K562 (cell line): ENCODE measurements around the gene BCAR3. TPM values are rescaled to one million over a fixed set of nuclear protein-coding genes. Genes with fewer than 3 reads are reported as not detected.

Experiments used
- ATAC-seq: fragments of 200-7000 bp; cut with Tn5 transposase; 3 replicates; pipeline ENCODE4 v1.9.1; 2020; ENCODE audit warnings: moderate library complexity
- BruUV-seq: library from RNA; stranded (reverse); fragments of 400-500 nt; replicated peaks from 2 replicates; lab custom pipeline; 2021; lab: Mats Ljungman, UMichigan
- CTCF ChIA-PET: fragments of 300-600 bp; formaldehyde crosslinking; extraction: SDS; loops from one replicate; lab custom pipeline; 2021; ENCODE audit warnings: low intra/inter-chr PET ratio; lab: Yijun Ruan, JAX
- POLR2A ChIA-PET: fragments of 300-600, 350-650 bp; sonication (Branson Sonifier 250); formaldehyde crosslinking; extraction: SDS; loops from one replicate; lab custom pipeline; 2021; ENCODE audit warnings: antibody characterized with exemption, inconsistent platforms; lab: Yijun Ruan, JAX
- DNase-seq, 4 experiments: peaks; one replicate each; pipeline versions ENCODE4 v3.0.0 to v3.0.0-alpha.2; 2011 to 2018; ENCODE audit warnings: low spot score in 3 of 4, mixed read lengths in 3 of 4; ENCODE audit errors: extremely low read depth in 1 of 4
- FAIRE-seq: peaks from 2 replicates; lab custom pipeline; 2011; peaks lifted over from hg19 to GRCh38; lab: Jason Lieb, UNC
- H2AFZ ChIP-seq: 2 replicates; pipeline ENCODE4 v1.6.0; 2011; ENCODE audit warnings: low read depth, low read length, control low read depth, inconsistent platforms
- H3K27ac ChIP-seq: fragments of 200-600 bp; 3 replicates; pipeline ENCODE4 v1.8.0; 2011; ENCODE audit warnings: low read depth, mild to moderate bottlenecking, control low read depth, inconsistent platforms, low read length, moderate library complexity, mixed read lengths; ENCODE audit errors: extremely low read depth
- H3K27me3 ChIP-seq, 2 experiments: fragments of 300-600 bp in 1 of 2; 2 replicates in 1 of 2; 3 replicates in 1 of 2; pipeline versions ENCODE4 v1.6.0 to v1.8.0; 2011; ENCODE audit warnings: inconsistent platforms in 2 of 2, low read length in 2 of 2, mild to moderate bottlenecking in 1 of 2, mixed read lengths in 1 of 2, moderate library complexity in 1 of 2; ENCODE audit not compliant: control insufficient read depth in 2 of 2, insufficient read depth in 2 of 2
- H3K36me3 ChIP-seq: fragments of 300-600 bp; 3 replicates; pipeline ENCODE4 v1.8.0; 2011; ENCODE audit warnings: mild to moderate bottlenecking, low read length, inconsistent platforms; ENCODE audit not compliant: control insufficient read depth, insufficient read depth
- H3K4me1 ChIP-seq, 2 experiments: fragments of 200-600 bp in 1 of 2; replicated peaks in 1 of 2; 2 replicates in 1 of 2; 3 replicates in 1 of 2; pipeline versions ENCODE4 v1.5.1 to v1.8.0; 2011; ENCODE audit warnings: inconsistent platforms in 2 of 2, low read length in 2 of 2, mild to moderate bottlenecking in 1 of 2, mixed read lengths in 1 of 2, moderate library complexity in 1 of 2; ENCODE audit not compliant: control insufficient read depth in 2 of 2, insufficient read depth in 2 of 2
- H3K4me2 ChIP-seq: 2 replicates; pipeline ENCODE4 v1.6.1; 2011; ENCODE audit warnings: low read length, control low read depth, inconsistent platforms, mixed read lengths; ENCODE audit not compliant: insufficient read depth
- H3K4me3 ChIP-seq: fragments of 200-600 bp; sonication (generic), shearing (Covaris generic); 2 replicates; pipeline ENCODE4 v1.5.1; 2016; ENCODE audit warnings: control low read depth, inconsistent platforms
- H3K79me2 ChIP-seq: fragments of 200-600 bp; 3 replicates; pipeline ENCODE4 v1.8.0; 2011; ENCODE audit warnings: low read length, inconsistent platforms; ENCODE audit not compliant: control insufficient read depth, insufficient read depth
- H3K9ac ChIP-seq, 2 experiments: 2 replicates each; pipeline versions ENCODE4 v1.6.0 to v1.6.1; 2011; ENCODE audit warnings: low read depth in 2 of 2, low read length in 2 of 2, control low read depth in 1 of 2, inconsistent platforms in 1 of 2, mild to moderate bottlenecking in 1 of 2, mixed read lengths in 1 of 2; ENCODE audit not compliant: insufficient read depth in 1 of 2
- H3K9me1 ChIP-seq: one replicate; pipeline ENCODE4 v1.6.0; 2011; ENCODE audit warnings: inconsistent platforms, mild to moderate bottlenecking, low read length, moderate library complexity; ENCODE audit not compliant: control insufficient read depth, insufficient read depth
- H3K9me3 ChIP-seq: replicated peaks from 2 replicates; pipeline ENCODE4 v1.5.1; 2011; ENCODE audit warnings: low read depth, low read length, inconsistent platforms; ENCODE audit not compliant: control insufficient read depth, insufficient read depth
- H4K20me1 ChIP-seq: replicated peaks from 2 replicates; pipeline ENCODE4 v1.6.1; 2011; ENCODE audit warnings: low read length, inconsistent platforms, mixed read lengths; ENCODE audit not compliant: control insufficient read depth, insufficient read depth
- CEBPG ChIP-seq, 3 experiments: fragments of 200-800 bp in 1 of 3; sonication (Bioruptor generic) in 1 of 3; sonication (generic) in 1 of 3; formaldehyde crosslinking in 1 of 3; IDR thresholded peaks in 2 of 3; conservative IDR thresholded peaks in 1 of 3; 2 replicates each; pipeline versions ENCODE4 v1.6.1 to v1.8.0; 2016 to 2022; ENCODE audit warnings: missing compliant biosample characterization in 2 of 3, missing genetic modification characterization in 2 of 3, mild to moderate bottlenecking in 1 of 3, missing genetic modification reagents in 1 of 3
- CREB3L1 ChIP-seq: fragments of 450-650 bp; IDR thresholded peaks from 2 replicates; pipeline ENCODE4 v1.6.1; 2014; ENCODE audit warnings: low read depth, mild to moderate bottlenecking, moderate library complexity, borderline replicate concordance
- HOXB6 ChIP-seq: fragments of 250-450 bp; sonication (Bioruptor Pico); IDR thresholded peaks from 2 replicates; pipeline ENCODE4 v1.5.1; 2022; ENCODE audit warnings: mild to moderate bottlenecking, borderline replicate concordance
- ZNF449 ChIP-seq: fragments of 250-450 bp; sonication (Bioruptor Pico); IDR thresholded peaks from 2 replicates; pipeline ENCODE4 v1.8.0; 2022; ENCODE audit warnings: moderate library complexity, mild to moderate bottlenecking, inconsistent platforms
- WGBS: fragments of 100-300 bp; shearing (Covaris generic); methylation state at CpG from one replicate; pipeline ENCODE4 v1.1.6; 2016; ENCODE audit warnings: low coverage, mixed read lengths; ENCODE audit not compliant: insufficient coverage; ENCODE audit errors: missing lambda C conversion rate; 5-methylcytosine and 5-hydroxymethylcytosine counted together
- in situ Hi-C: fragments of 300-500 bp; cut with MboI; formaldehyde crosslinking; loops from 4 replicates; pipeline ENCODE4 v1.15.0; 2018; ENCODE audit warnings: inconsistent platforms, mixed read lengths
- intact Hi-C: fragments of 100-400 bp; cut with micrococcal nuclease; formaldehyde crosslinking; loops from 2 replicates; pipeline ENCODE4 v1.14.2; 2022
- polyA plus RNA-seq, 8 experiments: library from polyadenylated mRNA; depleted of rRNA in 4 of 8; stranded (reverse) in 5 of 8; unstranded in 3 of 8; fragments of >200 nt; fragmentation: Nextera tagmentation in 2 of 8; fragmentation: Illumina TruSeq in 1 of 8; extraction: Ambion mirVana in 2 of 8; extraction: Trizol in 1 of 8; gene quantifications; 2 replicates each; pipeline versions ENCODE4 v1.2.1 to v1.2.3, GENCODE V29; 2011 to 2014; ENCODE audit warnings: inconsistent platforms in 1 of 8, missing spikeins in 1 of 8
- total RNA-seq, 7 experiments: library from RNA; depleted of rRNA in 6 of 7; stranded (reverse); fragments of >200 nt in 6 of 7; fragmentation: Illumina TruSeq in 2 of 7; extraction: Trizol in 2 of 7; gene quantifications; 2 replicates each; pipeline versions ENCODE4 v1.2.1 to v1.2.3, GENCODE V29; 2011 to 2021; ENCODE audit warnings: low replicate concordance in 1 of 7
- TF ChIP-seq, protein P1 (sequence below): IDR thresholded peaks from 3 replicates; pipeline ENCODE4 v1.6.1; 2011; ENCODE audit warnings: borderline replicate concordance, mild to moderate bottlenecking, moderate library complexity; ENCODE audit not compliant: insufficient read length; ENCODE audit errors: extremely low read depth

Gene BCAR3
- total and polyA plus RNA-seq, 9 of the 15 experiments (the other 6 are each of a cell fraction or from before 2014, with no cell fraction given) = 1.8 to 6.3 (median 3.8) TPM

DNA sequence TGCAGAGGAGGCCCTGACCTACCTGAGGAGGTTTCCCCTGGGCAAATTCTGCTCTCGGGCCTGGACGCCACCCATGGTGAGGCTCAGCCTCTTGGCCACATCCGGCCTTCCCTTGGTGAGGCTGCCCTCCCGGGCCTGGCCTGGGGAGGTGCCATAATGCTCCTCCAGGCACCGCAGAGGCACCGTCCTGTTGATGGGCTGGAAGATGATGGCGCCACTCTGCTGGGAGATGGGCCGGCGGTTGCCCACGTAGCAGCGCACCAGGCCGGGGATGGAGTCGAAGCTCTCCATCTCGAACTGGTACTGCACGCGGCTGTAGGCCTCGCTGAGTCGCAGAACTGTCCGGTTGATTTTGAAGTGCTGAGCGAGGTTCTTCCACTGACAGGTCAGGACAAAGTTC lies 92.7 kb downstream of the BCAR3 start:
- in situ Hi-C loops = no loop called here
- Histone ChIP-seq H3K27ac (no peak overlapping the region), H3K27me3 (peaks cover 0 to under 1% of the 10 kb centered on the region in 2 experiments; a peak in 1 of 5 replicates), H3K9me1 (no peaks in the 10 kb centered on the region), H3K4me3 (no peak overlapping the region), H4K20me1 (no peaks in the 10 kb centered on the region), H3K9me3 (no peaks in the 10 kb centered on the region), H3K36me3 (no peaks in the 10 kb centered on the region), H3K4me1 (peaks cover 0 to 12% of the 10 kb centered on the region in 2 experiments), H3K9ac (0 out of 4 replicates have a peak overlapping the region, but pooled peaks of 1 of the 2 experiments have one; percentile 11), H3K4me2 (no peak overlapping the region), H3K79me2 (no peaks in the 10 kb centered on the region), H2AFZ (no peak overlapping the region)
- 65% methylated on average over 17 of the region's 20 CpGs for WGBS
- BruUV-seq = no TSS peak
- POLR2A ChIA-PET = no interaction called here
- intact Hi-C loops = no loop called here
- CTCF ChIA-PET = no interaction called here
- ATAC-seq (no peak), FAIRE-seq (no peak), DNase-seq (no peak)
- TF ChIP-seq, protein P1, sequence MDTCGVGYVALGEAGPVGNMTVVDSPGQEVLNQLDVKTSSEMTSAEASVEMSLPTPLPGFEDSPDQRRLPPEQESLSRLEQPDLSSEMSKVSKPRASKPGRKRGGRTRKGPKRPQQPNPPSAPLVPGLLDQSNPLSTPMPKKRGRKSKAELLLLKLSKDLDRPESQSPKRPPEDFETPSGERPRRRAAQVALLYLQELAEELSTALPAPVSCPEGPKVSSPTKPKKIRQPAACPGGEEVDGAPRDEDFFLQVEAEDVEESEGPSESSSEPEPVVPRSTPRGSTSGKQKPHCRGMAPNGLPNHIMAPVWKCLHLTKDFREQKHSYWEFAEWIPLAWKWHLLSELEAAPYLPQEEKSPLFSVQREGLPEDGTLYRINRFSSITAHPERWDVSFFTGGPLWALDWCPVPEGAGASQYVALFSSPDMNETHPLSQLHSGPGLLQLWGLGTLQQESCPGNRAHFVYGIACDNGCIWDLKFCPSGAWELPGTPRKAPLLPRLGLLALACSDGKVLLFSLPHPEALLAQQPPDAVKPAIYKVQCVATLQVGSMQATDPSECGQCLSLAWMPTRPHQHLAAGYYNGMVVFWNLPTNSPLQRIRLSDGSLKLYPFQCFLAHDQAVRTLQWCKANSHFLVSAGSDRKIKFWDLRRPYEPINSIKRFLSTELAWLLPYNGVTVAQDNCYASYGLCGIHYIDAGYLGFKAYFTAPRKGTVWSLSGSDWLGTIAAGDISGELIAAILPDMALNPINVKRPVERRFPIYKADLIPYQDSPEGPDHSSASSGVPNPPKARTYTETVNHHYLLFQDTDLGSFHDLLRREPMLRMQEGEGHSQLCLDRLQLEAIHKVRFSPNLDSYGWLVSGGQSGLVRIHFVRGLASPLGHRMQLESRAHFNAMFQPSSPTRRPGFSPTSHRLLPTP = no peak
- TF ChIP-seq ZNF449 (no peak), CEBPG (CRISPR knock-in tag; IDR thresholded peaks at IDR 0.05) (no peak), CEBPG (tag; conservative IDR thresholded peaks at IDR 0.05 in 1 of 2, IDR thresholded peaks at IDR 0.05 in 1 of 2) (no peak), HOXB6 (CRISPR knock-in tag) (no peak), CREB3L1 (no peak)
